GM18519 (cell line): ENCODE results near the gene C1QTNF12.

Source experiments
- ATAC-seq: cut with Tn5 transposase; IDR thresholded peaks from one replicate; pipeline ENCODE4 v1.9.1; 2021; ENCODE audit warnings: mild to moderate bottlenecking, moderate library complexity; ENCODE audit not compliant: unreplicated experiment, low FRiP score

Gene C1QTNF12

DNA sequence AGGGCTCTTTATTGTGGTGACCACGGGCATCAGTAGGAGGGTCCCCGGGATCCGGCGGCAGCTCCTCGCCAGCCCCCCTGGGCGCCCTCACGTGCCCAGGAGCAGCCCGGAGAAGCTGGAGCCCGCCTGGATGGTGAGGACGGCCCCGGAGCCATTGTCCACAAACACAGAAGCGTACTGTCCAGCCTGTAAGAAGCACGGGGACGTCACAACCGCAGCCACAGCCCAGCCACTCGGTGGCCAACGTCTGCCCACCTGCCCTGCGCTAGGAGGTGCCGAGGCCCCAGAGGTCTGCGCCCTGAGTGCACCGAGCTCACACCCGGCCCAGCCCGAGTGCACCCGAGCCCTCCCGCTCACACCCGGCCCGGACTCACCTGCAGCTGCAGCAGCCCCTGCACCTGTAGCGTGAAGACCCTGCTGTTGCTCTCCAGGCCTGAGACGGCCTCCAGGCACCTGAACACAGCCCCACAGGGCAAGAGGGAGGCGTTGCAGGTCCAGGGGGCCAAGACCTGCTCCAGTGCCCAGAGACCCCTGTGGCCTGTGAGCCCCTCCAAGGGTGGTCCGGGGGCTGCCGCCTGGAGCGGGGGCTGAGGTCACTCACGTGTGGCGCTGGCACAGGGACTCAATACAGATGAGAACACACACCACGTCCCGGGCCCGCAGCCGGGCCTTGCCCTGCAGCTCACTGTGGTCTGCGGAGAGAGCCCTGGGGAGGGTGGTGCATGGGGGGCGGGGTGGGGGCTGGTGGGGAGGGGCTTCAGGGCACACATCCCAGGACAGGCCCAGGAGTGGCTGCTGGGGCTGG is 3.9 kb downstream of the C1QTNF12 start:
- ATAC-seq, result no peak

DNA sequence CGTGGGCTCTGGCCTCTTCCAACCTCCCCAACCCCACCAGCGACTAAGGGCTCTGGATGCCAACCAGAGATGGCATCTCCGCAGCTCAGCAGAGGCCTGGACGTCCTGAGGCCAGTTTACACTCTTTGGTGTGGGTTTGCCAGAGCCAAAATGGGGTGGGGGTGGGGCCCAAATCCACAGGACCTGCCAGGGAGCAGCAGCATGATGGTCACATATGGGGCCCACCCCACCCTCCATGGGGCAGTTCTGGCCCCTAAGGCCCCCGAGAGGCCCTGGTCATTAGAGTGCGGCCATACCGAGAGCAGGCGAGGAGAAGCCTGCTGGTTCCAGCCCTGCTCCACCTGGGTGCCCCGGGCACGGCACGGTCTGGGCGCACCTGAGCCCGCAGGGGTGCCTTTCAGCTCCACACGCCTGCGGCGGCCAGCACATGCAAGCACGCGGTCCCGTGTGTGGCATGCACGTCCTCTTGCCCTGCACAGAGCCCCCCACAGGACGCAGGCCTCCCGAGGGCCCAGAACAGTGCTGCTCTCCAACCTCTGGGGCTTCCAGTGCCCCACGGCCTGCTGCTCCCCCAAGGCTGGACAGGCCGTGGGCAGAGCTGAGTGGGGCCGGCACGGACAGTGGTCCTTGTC is 4.8 kb downstream of the C1QTNF12 start:
- ATAC-seq, result no peak

DNA sequence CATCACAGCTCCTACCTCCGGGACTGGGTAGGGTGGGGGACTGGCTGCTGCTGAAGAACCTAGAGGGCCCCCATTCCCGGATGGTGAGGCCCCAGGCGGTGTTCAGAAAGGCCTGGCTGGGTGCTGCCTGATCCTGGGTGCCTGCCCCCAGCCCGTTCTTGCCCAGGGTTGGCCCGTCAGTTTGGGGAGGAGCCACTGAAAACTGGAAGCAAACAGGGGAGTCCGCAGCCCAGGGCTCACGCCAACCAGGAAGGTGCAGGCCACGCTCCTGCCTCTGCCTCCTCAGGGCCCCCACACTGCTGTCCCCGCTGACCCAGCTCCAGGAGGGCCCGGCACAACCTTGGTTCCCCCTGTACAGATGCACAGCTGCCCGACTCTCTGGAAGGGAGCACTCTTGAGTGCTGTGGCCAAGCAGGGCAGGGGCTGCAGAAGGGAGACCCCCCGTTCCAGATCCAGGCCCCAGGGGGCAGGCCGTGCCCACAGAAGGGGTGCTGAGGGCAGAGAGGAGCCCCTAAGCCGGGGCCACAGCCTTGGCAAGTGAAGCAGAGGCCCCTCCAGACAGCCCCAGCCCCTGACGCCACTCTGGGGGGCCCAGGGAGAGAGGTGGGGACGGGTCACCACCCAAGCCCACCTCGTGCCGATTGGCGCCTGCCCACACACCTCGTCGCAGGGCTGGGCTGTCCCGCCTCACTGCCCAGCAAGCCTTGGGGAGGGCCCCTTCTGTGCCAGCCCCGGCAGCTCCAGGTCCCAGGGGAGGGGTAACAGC is 5.5 kb downstream of the C1QTNF12 start:
- no peak for ATAC-seq

DNA sequence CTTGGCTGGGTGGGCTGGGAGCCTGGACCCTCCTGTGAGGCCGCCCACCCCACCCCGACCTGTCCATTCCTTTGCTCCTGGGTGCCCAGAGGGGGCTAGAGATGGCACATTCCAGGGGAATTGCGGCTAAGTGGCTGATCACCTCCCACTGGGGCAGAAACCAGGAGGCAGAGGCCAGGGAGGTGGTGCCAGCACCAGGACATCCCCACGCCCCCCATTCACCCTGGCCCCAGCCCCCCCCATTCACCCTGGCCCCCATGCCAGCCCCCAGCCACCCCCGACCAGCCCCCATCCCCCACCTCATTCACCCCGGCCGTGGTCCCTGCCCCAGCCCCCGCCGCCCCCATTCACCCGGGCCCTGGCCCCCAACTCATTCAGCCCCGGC is 6.2 kb downstream of the C1QTNF12 start:
- ATAC-seq, result no peak

DNA sequence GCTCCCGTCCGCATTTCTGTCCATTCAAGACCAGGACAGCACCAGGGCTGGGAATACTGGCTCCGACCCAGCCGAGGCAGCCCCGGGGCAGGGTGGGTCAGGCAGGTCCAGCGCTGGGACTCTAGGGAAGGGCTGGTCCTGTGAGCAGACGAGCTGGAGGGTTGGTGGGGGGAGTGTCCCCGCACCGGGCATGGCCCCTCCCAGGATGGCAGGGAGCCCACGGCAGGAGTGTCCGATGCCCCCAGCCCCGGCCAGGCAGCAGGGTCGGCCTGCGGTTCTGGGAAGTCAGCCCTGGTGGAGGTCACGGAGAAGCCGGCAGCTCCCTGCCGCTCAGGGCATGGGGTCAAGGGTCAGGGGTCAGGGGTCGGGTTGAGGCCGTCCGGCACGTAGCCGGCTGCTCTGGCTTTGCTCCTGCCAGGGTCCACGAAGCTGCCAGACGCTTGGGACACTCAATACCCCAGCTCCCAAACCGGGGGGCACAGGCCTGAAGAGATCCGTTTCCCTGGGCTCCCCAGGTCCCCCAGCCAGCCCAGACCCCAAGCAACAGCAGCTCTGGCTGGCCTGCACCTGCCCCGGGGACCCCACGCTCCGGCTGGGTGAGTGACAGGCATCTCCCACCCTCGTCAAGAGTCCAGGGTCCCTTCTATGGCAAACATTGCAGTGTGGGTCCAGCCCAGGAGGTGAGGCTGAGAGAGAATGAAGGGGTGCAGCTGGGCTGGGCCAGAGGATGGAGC is 6.7 kb downstream of the C1QTNF12 start:
- ATAC-seq, result no peak

DNA sequence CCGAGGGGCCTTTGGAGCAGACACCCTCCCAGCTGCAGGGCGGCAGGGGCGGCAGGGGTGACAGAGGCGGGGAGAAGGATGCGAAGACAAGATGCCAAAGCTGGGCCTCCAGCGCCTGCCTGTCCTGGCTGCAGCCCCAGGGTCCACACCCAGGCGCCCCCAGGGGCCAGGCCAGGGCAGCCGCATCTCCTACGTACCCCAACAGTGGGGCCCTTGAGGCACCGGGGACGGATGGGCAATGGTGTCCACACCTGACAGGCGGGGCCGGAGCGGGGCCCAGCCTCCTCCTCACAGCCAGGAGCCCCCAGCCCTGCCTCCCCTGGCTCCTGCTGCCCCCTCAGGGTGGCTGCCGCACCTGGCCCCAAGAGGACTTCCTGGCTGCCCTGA is 7.3 kb downstream of the C1QTNF12 start:
- no peak for ATAC-seq

DNA sequence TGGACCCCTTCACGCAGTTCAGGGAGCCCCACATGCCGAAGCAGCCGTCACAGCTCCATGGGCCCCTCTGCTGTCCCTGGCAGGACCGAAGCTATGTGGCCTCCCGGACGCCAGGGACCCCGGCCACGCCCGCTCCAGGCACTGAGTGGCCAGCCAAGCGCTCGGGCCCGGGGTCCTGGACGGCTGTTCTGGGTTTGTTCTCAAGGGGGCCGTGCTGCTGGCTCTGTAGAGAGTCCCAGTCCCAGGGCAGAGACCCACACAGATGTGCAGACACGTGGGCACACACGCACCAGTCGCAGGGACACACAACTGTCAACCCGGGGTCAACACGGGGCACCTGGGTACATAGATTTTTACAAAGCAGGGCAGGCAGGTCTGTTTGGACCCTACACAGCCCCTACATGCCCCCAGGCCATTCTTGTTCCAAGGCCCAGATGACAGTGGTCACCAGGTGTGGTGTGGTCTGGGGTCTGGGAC is 7.8 kb downstream of the C1QTNF12 start:
- no peak for ATAC-seq

DNA sequence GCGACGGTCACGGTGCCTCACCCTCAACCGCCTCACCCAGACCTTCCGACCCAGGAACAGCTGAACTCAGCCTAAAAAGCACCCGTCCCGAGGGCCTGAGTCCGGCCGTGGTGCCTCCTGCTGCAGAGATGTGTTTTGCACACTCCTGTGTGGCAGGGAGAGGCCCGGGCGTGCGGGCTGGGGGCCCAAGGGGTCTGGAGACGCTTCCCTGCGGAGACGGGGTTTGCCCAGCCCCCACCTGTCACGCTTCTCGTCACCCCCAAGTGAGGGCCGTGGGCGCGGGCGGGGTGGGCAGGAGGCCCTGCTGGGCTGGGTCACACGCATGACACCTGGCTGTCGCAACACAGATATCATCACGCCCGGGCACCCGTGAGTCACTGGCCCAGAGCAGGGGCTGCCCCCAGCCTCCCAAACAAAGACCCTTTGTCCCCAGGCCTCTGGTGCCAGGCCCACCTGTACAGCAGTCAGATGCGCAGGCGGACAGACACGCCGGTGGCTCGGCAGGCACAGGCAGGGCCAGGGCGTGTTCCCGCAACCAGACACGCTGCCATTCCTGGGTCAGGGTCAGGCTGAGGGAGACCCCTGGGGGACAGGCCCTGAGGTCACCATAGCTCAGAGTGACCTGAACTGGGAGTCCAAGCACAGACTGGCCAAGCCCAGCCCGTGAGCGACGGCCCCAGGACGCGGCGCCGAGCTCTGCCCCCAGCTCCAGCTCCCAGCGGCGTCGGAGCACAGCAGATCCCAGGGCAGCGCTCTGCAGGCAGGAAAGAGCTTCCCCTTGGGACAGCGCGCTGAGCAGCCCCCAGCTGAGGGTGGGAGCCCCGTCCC is 8.4 kb downstream of the C1QTNF12 start:
- ATAC-seq, result no peak

DNA sequence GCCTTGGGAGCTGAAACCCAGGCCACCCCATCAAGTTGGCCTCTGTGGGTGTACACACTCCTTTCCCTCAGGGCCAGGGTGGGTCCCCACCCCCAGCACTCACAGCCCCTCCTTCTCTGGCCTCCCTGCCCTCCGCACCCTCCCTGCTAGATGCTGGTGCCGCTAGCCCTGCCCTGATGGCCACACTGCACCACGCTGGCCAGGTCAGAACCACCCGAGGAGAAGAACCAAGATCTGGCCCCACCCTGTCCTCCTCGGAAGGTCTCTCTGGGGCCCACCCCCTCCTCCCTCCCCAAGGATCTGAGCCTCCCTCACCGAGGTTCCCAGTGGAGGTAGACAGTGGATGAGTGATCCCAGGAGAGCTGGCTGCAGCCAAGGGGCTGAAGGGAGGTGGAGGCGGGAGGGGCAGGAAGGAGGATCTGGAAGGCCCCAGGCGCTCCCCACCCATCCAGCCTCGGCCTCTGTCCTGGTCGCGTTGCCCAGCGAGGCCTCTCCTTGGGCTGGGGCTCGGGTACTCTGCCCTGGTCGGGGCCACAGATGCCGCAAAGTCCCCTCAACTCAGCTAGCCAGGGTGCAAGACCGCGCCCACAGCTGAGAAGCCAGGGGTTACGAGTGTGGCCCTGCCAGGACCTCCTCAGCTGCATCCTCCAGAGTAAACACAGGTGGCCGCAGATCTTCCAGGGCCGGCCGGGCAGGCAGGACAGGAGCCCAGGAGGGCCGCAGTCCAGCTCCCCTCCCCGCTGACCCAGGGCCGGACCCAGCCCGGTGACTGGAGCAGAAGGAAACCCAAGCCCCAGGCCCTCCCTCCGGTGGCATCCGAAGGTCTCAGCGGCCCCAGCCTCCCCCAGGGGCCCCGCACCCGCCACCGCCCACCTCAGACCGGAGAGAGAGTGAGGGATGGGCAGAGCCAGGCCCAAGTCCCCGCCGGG is 9.3 kb downstream of the C1QTNF12 start:
- no peak for ATAC-seq

DNA sequence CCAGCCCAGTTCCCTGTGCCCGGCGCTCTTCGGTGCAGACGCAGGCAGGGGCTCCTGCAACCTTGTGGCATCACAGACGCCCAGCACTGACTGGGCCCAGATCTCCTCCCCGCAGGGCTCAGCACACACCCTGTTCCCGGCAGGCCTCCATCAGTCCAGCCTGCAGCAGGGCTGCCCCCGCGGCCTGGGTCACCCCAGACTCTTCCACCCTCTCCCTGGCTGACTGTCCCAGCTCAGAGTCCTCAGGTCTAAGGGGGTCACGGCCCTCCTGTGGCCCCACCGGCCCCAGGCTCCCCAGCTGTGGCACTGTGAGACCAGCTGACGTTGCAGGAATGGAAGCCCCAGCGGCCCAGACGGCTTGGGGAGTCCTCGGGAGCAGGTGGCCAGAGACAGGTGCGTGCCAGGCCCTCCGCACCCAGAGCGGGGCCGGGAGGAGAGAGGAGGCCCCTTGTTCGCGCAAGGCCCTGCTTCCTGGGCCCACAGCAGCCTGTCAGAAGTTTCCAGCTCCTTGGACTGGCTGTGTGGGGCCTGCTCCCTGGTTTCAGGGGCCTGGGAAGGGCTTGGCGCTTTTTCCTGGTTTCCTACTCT is 10.3 kb downstream of the C1QTNF12 start:
- no peak for ATAC-seq

DNA sequence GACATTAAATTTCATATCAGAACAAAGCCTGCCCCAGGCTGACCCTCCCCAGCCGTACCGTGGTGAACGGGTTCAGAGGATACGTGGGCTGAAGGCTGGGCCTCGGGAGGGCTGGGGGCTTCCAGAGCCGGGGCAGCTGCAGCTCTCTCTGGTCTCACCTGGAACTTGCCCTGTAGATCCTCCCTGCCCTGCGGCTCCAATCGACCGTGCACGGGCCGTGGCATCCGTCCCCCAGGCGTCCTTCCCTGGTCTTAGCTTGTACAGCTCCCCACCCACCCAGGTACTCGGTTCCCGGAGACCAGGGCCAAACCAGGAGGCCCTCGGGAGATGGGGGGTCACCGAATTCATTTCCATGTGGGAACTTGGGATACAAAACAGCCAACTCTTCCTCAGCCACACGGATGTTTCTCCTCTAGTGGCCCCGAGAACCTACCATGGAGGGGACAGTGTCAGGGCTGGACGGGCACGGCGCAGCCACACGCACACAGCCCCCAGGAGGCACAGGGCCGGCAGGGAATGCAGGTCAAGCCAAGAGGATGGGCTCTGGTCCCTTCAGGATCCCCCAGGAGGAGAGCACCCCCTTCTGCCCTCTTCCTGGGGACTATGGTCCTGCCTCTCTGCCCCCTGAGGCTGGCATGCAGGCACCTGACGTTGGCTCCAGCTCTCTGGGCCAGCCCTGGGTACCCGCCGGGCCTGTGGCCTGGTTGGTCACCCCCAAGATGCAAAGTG is 11.3 kb downstream of the C1QTNF12 start:
- ATAC-seq, result no peak

DNA sequence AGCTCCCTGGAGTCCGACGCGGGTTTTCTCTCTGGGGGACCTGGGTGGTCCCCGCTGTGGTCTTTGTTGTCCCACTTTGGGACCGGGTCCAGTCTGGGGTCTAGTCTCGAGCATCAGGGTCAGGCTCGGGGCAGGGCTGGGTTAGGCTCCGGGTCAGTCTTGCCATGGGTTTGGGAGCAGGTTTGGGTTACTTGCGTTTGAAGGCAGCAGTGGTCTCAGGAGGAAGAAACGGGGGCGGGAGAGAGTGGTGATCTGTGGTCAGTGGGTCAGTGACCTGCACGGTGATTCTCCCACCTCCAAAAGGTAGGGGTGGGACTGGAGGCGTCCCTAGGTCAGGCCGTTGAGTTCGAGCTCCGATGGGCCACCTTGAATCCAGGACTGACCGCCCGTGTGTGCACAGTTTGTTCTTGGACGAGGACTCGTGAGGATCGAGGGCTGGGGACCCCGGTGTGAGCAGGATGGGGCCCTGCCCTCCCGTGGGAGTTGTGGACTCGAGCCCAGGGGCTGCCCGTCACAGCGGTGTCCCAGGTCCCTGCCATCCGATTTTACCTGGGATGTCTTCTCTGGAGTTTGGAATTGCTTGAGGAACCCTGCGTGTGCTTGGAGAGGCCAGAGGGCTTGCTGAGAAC is 12.2 kb downstream of the C1QTNF12 start:
- no peak for ATAC-seq

DNA sequence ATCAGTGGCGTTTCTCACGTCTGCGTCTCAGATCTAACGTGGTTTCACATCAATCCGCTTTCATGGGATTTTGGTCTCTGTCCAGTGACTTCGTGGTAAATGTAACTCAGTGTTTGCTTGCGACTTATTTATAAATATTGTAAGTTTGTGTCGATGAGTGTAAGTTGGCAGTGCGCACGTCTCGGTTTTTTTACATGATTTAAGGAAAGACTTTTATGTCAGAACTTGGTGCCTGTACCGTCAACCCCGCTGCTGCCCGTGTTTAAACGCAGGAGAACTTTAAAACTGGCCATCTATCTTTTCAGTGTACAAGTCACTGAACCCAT is 13.0 kb downstream of the C1QTNF12 start:
- no peak for ATAC-seq

DNA sequence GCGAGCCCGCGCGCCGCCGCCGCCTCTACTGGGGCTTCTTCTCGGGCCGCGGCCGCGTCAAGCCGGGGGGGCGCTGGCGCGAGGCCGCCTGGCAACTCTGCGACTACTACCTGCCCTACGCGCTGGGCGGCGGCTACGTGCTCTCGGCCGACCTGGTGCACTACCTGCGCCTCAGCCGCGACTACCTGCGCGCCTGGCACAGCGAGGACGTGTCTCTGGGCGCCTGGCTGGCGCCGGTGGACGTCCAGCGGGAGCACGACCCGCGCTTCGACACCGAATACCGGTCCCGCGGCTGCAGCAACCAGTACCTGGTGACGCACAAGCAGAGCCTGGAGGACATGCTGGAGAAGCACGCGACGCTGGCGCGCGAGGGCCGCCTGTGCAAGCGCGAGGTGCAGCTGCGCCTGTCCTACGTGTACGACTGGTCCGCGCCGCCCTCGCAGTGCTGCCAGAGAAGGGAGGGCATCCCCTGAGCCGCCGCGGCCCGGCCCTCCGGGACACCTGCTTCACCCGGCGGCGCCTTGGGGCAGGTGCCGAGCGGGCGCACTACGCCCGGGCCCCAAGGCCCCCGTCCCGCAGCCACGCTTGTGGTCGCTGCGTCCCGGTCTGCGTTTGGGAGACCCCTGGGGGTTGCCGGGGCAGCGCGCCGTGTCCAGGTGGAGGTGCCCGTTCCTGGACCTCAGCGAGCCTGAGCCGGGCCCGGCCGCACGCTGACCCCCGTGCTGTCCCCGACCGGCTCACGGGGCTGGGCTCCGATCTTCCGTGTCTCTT is 13.5 kb downstream of the C1QTNF12 start:
- no peak for ATAC-seq

DNA sequence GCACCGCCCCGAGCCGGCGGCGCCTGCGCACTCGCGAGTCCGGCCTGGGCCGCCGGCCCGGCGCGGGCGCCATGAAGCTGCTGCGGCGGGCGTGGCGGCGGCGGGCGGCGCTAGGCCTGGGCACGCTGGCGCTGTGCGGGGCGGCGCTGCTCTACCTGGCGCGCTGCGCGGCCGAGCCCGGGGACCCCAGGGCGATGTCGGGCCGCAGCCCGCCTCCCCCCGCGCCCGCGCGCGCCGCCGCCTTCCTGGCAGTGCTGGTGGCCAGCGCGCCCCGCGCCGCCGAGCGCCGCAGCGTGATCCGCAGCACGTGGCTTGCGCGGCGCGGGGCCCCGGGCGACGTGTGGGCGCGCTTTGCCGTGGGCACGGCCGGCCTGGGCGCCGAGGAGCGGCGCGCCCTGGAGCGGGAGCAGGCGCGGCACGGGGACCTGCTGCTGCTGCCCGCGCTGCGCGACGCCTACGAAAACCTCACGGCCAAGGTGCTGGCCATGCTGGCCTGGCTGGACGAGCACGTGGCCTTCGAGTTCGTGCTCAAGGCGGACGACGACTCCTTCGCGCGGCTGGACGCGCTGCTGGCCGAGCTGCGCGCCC is 14.2 kb downstream of the C1QTNF12 start, which contains the start of gene B3GALT6:
TSS of gene B3GALT6 (plus strand) at position 30 of the 588 bp plus-strand sequence. CDS start at position 72, 42 bp downstream.
- peak; percentile 6 for ATAC-seq
